GM12878 (cell line): ENCODE results near the gene CD1B. TPM values are rescaled to one million over a fixed set of nuclear protein-coding genes. Genes with fewer than 3 reads are reported as not detected.

Experiments used
- EED ChIP-seq: sonication (generic); IDR thresholded peaks from 2 replicates; pipeline ENCODE4 v1.6.1; 2016; ENCODE audit warnings: antibody characterized with exemption, low read depth
- EGR1 ChIP-seq, 2 experiments: IDR thresholded peaks; 1 replicate in 1 of 2; 2 replicates in 1 of 2; pipeline ENCODE4 v1.6.1; 2011 to 2012; ENCODE audit warnings: low read depth in 2 of 2, low read length in 2 of 2, borderline replicate concordance in 1 of 2, mild to moderate bottlenecking in 1 of 2, moderate library complexity in 1 of 2
- EZH2 ChIP-seq: IDR thresholded peaks from 2 replicates; pipeline ENCODE4 v1.6.1; 2012; ENCODE audit warnings: low read depth, mild to moderate bottlenecking, control low read depth, inconsistent platforms, low read length, borderline replicate concordance; ENCODE audit not compliant: control insufficient read depth
- POLR2AphosphoS2 ChIP-seq: IDR thresholded peaks from 2 replicates; pipeline ENCODE4 v1.6.1; 2011; ENCODE audit warnings: low read depth, mild to moderate bottlenecking, low read length, improper control_type of control experiment, moderate library complexity
- POLR2AphosphoS5 ChIP-seq: IDR thresholded peaks from 2 replicates; pipeline ENCODE4 v1.6.1; 2011; ENCODE audit warnings: mild to moderate bottlenecking, low read length, inconsistent platforms
- RAD21 ChIP-seq: IDR thresholded peaks from 2 replicates; pipeline ENCODE4 v1.6.1; 2011; ENCODE audit warnings: mild to moderate bottlenecking, low read depth, low read length, moderate library complexity; ENCODE audit not compliant: insufficient read depth
- SUPT20H ChIP-seq: IDR thresholded peaks from 2 replicates; pipeline ENCODE4 v1.6.1; 2011; ENCODE audit warnings: low read depth, mild to moderate bottlenecking, low read length, moderate library complexity, borderline replicate concordance; ENCODE audit not compliant: control insufficient read depth
- WRNIP1 ChIP-seq: IDR thresholded peaks from 2 replicates; pipeline ENCODE4 v1.6.1; 2011; ENCODE audit warnings: low read depth, low read length, improper control_type of control experiment, borderline replicate concordance
- ZNF274 ChIP-seq: IDR thresholded peaks from one replicate; pipeline ENCODE4 v1.8.0; 2011; ENCODE audit not compliant: insufficient read length, insufficient read depth
- ZNF384 ChIP-seq: IDR thresholded peaks from 2 replicates; pipeline ENCODE4 v1.6.1; 2012; ENCODE audit warnings: low read depth, mild to moderate bottlenecking, low read length, improper control_type of control experiment, borderline replicate concordance
- polyA plus RNA-seq, 11 experiments: library from polyadenylated mRNA; depleted of rRNA in 4 of 11; unstranded in 6 of 11; stranded (reverse) in 5 of 11; fragments of >200 nt; fragmentation: Nextera tagmentation in 4 of 11; fragmentation: Illumina TruSeq in 1 of 11; extraction: Ambion mirVana in 4 of 11; extraction: Trizol in 1 of 11; gene quantifications; 1 replicate in 1 of 11; 2 replicates in 10 of 11; pipeline versions ENCODE4 v1.2.1 to v1.2.3, GENCODE V29; 2011 to 2016; ENCODE audit warnings: inconsistent platforms in 2 of 11, missing spikeins in 2 of 11, low read depth in 1 of 11
- total RNA-seq, 4 experiments: library from RNA; depleted of rRNA in 3 of 4; stranded (reverse); fragments of >200 nt in 3 of 4; fragmentation: Illumina TruSeq in 1 of 4; extraction: Trizol in 1 of 4; gene quantifications; 2 replicates each; pipeline versions ENCODE4 v1.2.1 to v1.2.3, GENCODE V29; 2013 to 2021
- TF ChIP-seq, protein P1 (sequence below): fragments of 450-650 bp; formaldehyde crosslinking; IDR thresholded peaks from 2 replicates; pipeline ENCODE4 v1.5.0; 2022; ENCODE audit warnings: mild to moderate bottlenecking, missing genetic modification characterization
- TF ChIP-seq, protein P2 (sequence below): fragments of 450-650 bp; formaldehyde crosslinking; IDR thresholded peaks from 2 replicates; pipeline ENCODE4 v1.4.0; 2022; ENCODE audit warnings: mild to moderate bottlenecking, moderate library complexity
- TF ChIP-seq, protein P3 (sequence below): fragments of 450-650 bp; IDR thresholded peaks from 2 replicates; pipeline ENCODE4 v1.6.1; 2017; ENCODE audit warnings: borderline replicate concordance
- TF ChIP-seq, protein P4 (sequence below): IDR thresholded peaks from 2 replicates; pipeline ENCODE4 v1.6.1; 2012; ENCODE audit warnings: improper control_type of control experiment, low read depth, low read length; ENCODE audit not compliant: insufficient replicate concordance

The CD1B gene
- total and polyA plus RNA-seq, 10 of the 15 experiments (the other 5 are each of a cell fraction or from before 2014, with no cell fraction given), result not detected

DNA sequence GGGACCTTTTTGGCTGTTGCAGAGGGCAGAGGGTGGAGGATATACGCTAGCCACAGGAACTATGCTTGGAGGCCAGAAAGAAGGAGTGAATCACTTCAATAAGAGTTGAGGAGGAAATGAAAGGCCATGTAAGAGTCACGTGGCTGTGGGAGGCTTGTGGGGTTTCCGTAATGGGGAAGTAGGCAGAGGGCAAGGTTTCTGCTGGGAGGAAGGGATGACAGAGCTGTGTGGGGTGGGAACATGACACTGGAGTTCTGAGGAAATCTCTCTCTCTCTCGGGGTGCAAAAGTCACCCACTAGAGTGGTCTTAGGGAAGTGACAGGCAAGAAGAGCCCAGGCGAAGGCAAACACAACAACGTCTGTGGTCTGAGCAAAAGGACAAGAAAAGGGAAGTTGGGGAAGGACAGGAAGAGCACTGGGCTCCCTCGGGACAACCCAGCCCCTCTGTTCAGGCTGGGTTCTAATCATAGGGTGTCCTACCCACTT lies 45.5 kb downstream of the CD1B start (continued):
- TF ChIP-seq, protein P1, sequence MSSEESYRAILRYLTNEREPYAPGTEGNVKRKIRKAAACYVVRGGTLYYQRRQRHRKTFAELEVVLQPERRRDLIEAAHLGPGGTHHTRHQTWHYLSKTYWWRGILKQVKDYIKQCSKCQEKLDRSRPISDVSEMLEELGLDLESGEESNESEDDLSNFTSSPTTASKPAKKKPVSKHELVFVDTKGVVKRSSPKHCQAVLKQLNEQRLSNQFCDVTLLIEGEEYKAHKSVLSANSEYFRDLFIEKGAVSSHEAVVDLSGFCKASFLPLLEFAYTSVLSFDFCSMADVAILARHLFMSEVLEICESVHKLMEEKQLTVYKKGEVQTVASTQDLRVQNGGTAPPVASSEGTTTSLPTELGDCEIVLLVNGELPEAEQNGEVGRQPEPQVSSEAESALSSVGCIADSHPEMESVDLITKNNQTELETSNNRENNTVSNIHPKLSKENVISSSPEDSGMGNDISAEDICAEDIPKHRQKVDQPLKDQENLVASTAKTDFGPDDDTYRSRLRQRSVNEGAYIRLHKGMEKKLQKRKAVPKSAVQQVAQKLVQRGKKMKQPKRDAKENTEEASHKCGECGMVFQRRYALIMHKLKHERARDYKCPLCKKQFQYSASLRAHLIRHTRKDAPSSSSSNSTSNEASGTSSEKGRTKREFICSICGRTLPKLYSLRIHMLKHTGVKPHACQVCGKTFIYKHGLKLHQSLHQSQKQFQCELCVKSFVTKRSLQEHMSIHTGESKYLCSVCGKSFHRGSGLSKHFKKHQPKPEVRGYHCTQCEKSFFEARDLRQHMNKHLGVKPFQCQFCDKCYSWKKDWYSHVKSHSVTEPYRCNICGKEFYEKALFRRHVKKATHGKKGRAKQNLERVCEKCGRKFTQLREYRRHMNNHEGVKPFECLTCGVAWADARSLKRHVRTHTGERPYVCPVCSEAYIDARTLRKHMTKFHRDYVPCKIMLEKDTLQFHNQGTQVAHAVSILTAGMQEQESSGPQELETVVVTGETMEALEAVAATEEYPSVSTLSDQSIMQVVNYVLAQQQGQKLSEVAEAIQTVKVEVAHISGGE (CRISPR knock-in tag), result no peak
- TF ChIP-seq EGR1 (IDR thresholded peaks at IDR 0.05; ENCODE audit: borderline replicate concordance in 1 of 2, low read depth in 2 of 2, low read length in 2 of 2) (peak in 1 of 2 experiments; percentile 74; a peak in 1 of 3 replicates), ZNF384 (no peak), SUPT20H (no peak), ZNF274 (no peak), WRNIP1 (no peak), EED (peak; percentile 98), POLR2AphosphoS2 (no peak), EZH2 (no peak), POLR2AphosphoS5 (no peak), RAD21 (no peak)
- TF ChIP-seq, protein P2, sequence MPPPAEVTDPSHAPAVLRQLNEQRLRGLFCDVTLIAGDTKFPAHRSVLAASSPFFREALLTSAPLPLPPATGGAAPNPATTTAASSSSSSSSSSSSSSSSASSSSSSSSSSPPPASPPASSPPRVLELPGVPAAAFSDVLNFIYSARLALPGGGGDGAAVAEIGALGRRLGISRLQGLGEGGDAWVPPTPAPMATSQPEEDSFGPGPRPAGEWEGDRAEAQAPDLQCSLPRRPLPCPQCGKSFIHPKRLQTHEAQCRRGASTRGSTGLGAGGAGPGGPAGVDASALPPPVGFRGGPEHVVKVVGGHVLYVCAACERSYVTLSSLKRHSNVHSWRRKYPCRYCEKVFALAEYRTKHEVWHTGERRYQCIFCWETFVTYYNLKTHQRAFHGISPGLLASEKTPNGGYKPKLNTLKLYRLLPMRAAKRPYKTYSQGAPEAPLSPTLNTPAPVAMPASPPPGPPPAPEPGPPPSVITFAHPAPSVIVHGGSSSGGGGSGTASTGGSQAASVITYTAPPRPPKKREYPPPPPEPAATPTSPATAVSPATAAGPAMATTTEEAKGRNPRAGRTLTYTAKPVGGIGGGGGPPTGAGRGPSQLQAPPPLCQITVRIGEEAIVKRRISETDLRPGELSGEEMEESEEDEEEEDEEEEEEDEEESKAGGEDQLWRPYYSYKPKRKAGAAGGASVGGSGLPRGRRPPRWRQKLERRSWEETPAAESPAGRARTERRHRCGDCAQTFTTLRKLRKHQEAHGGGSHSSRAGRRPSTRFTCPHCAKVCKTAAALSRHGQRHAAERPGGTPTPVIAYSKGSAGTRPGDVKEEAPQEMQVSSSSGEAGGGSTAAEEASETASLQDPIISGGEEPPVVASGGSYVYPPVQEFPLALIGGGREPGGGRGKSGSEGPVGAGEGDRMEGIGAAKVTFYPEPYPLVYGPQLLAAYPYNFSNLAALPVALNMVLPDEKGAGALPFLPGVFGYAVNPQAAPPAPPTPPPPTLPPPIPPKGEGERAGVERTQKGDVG (CRISPR knock-in tag), result no peak
- TF ChIP-seq, protein P3, sequence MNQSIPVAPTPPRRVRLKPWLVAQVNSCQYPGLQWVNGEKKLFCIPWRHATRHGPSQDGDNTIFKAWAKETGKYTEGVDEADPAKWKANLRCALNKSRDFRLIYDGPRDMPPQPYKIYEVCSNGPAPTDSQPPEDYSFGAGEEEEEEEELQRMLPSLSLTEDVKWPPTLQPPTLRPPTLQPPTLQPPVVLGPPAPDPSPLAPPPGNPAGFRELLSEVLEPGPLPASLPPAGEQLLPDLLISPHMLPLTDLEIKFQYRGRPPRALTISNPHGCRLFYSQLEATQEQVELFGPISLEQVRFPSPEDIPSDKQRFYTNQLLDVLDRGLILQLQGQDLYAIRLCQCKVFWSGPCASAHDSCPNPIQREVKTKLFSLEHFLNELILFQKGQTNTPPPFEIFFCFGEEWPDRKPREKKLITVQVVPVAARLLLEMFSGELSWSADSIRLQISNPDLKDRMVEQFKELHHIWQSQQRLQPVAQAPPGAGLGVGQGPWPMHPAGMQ, result no peak
- TF ChIP-seq, protein P4, sequence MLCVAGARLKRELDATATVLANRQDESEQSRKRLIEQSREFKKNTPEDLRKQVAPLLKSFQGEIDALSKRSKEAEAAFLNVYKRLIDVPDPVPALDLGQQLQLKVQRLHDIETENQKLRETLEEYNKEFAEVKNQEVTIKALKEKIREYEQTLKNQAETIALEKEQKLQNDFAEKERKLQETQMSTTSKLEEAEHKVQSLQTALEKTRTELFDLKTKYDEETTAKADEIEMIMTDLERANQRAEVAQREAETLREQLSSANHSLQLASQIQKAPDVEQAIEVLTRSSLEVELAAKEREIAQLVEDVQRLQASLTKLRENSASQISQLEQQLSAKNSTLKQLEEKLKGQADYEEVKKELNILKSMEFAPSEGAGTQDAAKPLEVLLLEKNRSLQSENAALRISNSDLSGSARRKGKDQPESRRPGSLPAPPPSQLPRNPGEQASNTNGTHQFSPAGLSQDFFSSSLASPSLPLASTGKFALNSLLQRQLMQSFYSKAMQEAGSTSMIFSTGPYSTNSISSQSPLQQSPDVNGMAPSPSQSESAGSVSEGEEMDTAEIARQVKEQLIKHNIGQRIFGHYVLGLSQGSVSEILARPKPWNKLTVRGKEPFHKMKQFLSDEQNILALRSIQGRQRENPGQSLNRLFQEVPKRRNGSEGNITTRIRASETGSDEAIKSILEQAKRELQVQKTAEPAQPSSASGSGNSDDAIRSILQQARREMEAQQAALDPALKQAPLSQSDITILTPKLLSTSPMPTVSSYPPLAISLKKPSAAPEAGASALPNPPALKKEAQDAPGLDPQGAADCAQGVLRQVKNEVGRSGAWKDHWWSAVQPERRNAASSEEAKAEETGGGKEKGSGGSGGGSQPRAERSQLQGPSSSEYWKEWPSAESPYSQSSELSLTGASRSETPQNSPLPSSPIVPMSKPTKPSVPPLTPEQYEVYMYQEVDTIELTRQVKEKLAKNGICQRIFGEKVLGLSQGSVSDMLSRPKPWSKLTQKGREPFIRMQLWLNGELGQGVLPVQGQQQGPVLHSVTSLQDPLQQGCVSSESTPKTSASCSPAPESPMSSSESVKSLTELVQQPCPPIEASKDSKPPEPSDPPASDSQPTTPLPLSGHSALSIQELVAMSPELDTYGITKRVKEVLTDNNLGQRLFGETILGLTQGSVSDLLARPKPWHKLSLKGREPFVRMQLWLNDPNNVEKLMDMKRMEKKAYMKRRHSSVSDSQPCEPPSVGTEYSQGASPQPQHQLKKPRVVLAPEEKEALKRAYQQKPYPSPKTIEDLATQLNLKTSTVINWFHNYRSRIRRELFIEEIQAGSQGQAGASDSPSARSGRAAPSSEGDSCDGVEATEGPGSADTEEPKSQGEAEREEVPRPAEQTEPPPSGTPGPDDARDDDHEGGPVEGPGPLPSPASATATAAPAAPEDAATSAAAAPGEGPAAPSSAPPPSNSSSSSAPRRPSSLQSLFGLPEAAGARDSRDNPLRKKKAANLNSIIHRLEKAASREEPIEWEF, result no peak
